Lower leg skin (tissue), 3 donors: ENCODE measurements around the gene KRT39.

Experiments
- POLR2A ChIP-seq, 2 donors: fragments of 450-650 bp; IDR thresholded peaks; one replicate each; pipeline ENCODE4 v1.6.1; 2016 to 2017; ENCODE audit warnings: antibody characterized with exemption in 2 of 2, mild to moderate bottlenecking in 1 of 2, moderate library complexity in 1 of 2
- TF ChIP-seq, protein P1 (sequence below), 3 donors: fragments of 450-650 bp; IDR thresholded peaks; one replicate each; pipeline ENCODE4 v1.5.1; 2016; ENCODE audit warnings: antibody characterized with exemption in 3 of 3, mild to moderate bottlenecking in 3 of 3, moderate library complexity in 2 of 3

DNA sequence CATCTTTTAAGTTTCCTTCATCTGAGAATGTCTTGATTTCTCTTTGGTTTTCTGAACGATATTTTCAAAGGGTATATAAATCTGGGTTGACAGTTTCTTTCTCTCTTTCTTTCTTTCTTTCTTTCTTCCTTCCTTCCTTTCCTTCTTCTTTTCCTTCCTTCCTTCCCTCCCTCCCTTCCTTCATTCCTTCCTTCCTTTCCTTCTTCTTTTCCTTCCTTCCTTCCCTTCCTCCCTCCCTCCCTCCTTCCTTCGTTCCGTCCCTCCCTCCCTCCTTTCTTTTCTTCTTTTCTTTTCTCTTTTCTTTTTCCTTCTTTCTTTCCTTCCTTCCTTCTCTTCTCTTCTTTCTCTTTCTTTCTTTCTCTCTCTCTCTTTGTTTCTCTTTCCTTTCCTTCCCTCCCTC is 7.6 kb upstream of the KRT39 start:
- TF ChIP-seq, protein P1, sequence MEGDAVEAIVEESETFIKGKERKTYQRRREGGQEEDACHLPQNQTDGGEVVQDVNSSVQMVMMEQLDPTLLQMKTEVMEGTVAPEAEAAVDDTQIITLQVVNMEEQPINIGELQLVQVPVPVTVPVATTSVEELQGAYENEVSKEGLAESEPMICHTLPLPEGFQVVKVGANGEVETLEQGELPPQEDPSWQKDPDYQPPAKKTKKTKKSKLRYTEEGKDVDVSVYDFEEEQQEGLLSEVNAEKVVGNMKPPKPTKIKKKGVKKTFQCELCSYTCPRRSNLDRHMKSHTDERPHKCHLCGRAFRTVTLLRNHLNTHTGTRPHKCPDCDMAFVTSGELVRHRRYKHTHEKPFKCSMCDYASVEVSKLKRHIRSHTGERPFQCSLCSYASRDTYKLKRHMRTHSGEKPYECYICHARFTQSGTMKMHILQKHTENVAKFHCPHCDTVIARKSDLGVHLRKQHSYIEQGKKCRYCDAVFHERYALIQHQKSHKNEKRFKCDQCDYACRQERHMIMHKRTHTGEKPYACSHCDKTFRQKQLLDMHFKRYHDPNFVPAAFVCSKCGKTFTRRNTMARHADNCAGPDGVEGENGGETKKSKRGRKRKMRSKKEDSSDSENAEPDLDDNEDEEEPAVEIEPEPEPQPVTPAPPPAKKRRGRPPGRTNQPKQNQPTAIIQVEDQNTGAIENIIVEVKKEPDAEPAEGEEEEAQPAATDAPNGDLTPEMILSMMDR (IDR thresholded peaks at IDR 0.05), result no peak
- no peak for TF ChIP-seq POLR2A (IDR thresholded peaks at IDR 0.05)
